GM20000 (cell line): ENCODE data around the gene SERTAD2.

Experiments used
- DNase-seq: peaks from one replicate; pipeline ENCODE4 v3.0.0; 2012; ENCODE audit warnings: low spot score
- TF ChIP-seq, protein P1 (sequence below): IDR thresholded peaks from 2 replicates; pipeline ENCODE4 v1.5.1; 2012; ENCODE audit warnings: mild to moderate bottlenecking, control low read depth; ENCODE audit errors: extremely low read depth, missing control alignments

The SERTAD2 gene

DNA sequence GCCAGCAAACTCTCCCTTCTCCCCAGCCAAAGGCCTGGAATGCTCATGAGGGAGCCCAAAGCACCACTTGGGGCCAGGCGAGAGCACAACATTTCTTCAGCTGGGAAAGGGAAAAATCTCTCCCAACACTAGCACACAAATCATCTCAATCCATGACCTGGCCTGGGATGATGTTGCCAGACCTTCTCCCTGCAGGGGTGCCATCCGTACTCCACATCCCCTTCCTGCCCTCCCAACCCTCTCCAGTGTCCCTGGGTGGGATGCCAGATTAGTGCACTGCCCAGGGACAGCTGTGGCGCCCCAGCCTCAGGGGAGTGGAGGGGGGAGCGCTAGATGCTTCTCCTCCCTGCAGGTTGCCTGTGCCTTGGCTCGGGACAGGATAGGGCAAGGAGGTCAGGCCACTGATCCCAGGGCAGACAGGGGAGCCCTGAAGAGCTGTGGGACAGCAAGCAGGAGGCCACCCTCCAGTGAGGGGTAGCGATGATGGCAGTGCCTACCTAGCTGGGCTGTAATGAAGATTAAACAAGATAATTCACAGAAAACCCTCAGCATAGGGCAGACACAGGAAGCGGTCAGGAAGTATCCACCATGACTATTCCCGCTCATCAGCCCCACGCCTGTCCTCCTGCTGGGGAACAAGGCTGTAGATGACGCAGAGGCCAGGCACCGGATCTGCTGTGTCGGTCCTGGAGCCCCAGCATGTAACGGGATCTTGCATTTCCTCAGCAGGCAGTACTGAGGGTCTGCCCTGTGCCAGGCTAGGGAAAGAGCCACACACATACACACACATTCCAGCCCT is 31.1 kb downstream of the SERTAD2 start:
- TF ChIP-seq, protein P1, sequence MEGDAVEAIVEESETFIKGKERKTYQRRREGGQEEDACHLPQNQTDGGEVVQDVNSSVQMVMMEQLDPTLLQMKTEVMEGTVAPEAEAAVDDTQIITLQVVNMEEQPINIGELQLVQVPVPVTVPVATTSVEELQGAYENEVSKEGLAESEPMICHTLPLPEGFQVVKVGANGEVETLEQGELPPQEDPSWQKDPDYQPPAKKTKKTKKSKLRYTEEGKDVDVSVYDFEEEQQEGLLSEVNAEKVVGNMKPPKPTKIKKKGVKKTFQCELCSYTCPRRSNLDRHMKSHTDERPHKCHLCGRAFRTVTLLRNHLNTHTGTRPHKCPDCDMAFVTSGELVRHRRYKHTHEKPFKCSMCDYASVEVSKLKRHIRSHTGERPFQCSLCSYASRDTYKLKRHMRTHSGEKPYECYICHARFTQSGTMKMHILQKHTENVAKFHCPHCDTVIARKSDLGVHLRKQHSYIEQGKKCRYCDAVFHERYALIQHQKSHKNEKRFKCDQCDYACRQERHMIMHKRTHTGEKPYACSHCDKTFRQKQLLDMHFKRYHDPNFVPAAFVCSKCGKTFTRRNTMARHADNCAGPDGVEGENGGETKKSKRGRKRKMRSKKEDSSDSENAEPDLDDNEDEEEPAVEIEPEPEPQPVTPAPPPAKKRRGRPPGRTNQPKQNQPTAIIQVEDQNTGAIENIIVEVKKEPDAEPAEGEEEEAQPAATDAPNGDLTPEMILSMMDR = no peak
- DNase-seq = no peak

DNA sequence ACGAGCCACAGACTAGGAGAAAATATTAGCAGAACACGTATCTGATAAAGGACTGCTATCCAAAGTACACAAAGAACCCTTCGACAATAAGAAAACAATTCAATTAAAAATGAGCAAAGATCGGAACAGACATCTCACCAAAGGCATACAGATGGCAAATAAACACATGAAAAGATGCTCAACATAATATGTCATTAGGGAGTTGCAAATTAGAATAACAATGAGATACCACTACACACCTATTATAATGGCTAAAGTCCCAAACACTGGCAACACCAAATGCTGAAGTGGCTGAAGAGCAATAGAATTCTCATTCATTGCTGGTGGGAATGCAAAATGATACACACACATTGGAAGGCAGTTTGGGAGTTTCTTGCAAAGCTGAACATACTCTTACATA is 33.1 kb downstream of the SERTAD2 start:
- TF ChIP-seq, protein P1 = no peak
- no peak for DNase-seq

DNA sequence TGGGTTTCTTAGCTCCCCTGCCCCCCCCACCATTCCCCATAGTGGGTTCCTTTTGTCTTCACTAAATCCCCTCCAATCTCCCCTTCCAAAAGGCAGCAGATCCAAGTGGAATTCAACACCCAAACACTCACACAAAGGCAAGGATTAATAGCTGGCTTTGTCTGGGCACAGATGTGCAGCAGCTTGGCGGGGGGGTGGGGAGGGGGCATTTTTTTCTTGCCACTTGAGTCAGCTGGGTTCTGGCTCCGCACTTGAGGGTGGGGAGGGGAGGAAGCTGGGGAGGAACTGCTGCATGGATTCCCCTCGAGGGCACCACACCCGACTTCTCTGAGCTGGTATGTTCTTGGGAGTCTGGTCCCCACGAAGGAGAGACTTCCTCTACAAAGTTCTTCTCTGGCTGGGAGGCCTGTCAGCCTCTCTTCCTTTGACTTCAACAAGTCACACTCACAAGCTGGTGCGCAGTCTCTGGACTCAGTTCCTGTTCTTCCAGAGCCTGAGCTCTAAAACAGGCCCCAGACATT is 36.0 kb downstream of the SERTAD2 start:
- TF ChIP-seq, protein P1 = no peak
- DNase-seq = no peak

DNA sequence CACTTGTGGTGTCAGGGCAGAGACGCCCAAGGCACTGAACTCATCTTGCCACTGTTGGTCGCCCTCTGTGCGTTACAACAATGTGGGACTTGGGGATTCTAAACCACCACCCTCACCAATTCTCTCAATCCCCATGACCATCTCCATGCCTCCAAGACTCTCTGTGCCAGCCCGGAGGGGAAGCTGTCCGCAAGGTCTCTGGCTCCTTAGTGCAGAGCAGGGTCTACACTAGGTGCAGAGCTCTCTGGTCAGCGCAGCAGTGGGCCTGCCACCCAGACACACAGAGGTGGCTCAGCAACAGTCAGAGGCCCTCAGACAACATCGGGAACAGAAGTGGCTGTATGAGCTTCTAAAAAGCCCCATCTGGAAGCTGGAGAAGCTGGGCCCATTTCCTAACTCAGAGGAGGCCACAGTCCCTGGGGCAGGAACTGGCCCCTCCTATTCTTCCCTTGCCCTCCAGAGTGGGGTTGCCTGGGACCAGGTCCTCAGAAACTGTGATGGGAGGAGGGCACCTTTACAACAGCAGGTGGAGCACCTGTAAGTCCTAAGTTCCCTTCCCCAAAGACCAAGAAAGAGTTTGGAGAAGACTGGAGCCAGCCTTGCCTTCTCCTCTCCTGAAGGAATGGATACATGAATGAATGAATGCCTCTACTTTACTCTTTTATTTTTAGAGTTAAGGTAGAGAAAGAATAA is 37.7 kb downstream of the SERTAD2 start:
- no peak for DNase-seq
- TF ChIP-seq, protein P1 = no peak

DNA sequence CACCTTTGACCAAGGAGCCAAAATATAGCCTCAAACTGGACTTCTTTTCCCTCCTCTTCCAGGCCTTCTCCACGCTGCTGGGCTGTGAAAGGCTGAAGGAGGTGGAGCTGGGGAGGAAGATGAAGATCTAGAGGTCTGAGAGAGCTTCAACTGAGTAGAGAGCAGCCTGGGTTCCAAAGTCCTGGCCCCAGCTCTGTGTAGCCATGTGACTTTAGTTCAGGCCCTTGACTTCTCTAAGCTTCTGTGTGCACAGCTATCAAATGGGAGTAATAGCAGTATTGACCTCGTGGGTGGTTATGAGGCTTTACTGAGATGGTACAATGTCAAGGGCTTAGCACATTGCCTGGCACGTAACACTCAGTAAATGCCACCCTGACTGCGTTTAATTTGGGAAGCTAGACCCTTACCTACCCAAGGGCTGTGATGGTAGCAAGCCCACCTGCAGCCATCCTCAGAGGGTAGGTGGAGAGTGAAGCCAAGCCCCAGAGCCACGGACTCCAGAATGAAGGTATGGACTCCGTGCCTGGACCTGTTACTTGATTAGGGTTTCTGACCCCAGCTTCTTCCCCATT is 38.4 kb downstream of the SERTAD2 start:
- DNase-seq = no peak
- TF ChIP-seq, protein P1 = no peak

DNA sequence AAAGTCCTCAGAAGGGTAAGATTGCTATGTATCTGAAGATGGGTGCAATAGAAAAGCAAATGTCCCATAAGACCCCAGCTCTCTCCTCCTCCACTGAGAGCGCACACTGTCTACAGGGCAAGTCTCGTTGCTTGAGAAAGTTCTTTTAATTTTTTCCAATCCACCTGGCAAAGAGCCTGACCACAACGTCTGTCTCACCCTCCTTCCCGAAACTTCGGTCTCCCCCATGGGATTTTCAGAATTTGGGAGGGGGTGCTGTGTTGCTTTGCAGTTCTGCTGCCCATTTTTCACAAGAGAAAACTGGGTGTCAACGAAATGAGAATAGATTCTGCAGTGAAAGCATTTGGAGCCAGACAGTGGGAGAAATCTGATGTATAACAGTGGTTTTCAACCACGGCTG is 40.4 kb downstream of the SERTAD2 start:
- TF ChIP-seq, protein P1 = no peak
- DNase-seq = no peak
